IMR-90 (cell line): Measurements from ENCODE around the gene ADCY1.

Experiments used
- BHLHE40 ChIP-seq: fragments of 150-350 bp; IDR thresholded peaks from 2 replicates; pipeline ENCODE4 v1.6.1; 2016; ENCODE audit warnings: mild to moderate bottlenecking, low read depth, low read length
- CEBPB ChIP-seq: IDR thresholded peaks from 2 replicates; pipeline ENCODE4 v1.6.1; 2012; ENCODE audit warnings: low read depth, low read length, improper control_type of control experiment
- CTCF ChIP-seq: conservative IDR thresholded peaks from 2 replicates; pipeline ENCODE4 v1.5.1; 2012; ENCODE audit warnings: mild to moderate bottlenecking, low read depth, low read length, improper control_type of control experiment
- ELK1 ChIP-seq: fragments of 150-350 bp; IDR thresholded peaks from 2 replicates; pipeline ENCODE4 v1.6.1; 2016; ENCODE audit warnings: low read depth, mild to moderate bottlenecking, low read length, moderate library complexity, borderline replicate concordance
- FOS ChIP-seq: fragments of 150-350 bp; IDR thresholded peaks from 2 replicates; pipeline ENCODE4 v1.6.1; 2016; ENCODE audit warnings: low read depth, low read length
- MAZ ChIP-seq: IDR thresholded peaks from 2 replicates; pipeline ENCODE4 v1.6.1; 2012; ENCODE audit warnings: low read depth, mild to moderate bottlenecking, low read length, improper control_type of control experiment, moderate library complexity, borderline replicate concordance
- MXI1 ChIP-seq: IDR thresholded peaks from 2 replicates; pipeline ENCODE4 v1.6.1; 2012; ENCODE audit warnings: low read depth, mild to moderate bottlenecking, low read length, moderate library complexity, borderline replicate concordance
- NFE2L2 ChIP-seq: fragments of 150-350 bp; IDR thresholded peaks from 2 replicates; pipeline ENCODE4 v1.6.1; 2016; ENCODE audit warnings: low read depth, mild to moderate bottlenecking, low read length
- POLR2A ChIP-seq: IDR thresholded peaks from 2 replicates; pipeline ENCODE4 v1.6.1; 2012; ENCODE audit warnings: mild to moderate bottlenecking, low read depth, low read length
- RAD21 ChIP-seq: IDR thresholded peaks from 2 replicates; pipeline ENCODE4 v1.6.1; 2012; ENCODE audit warnings: low read length, improper control_type of control experiment
- RCOR1 ChIP-seq: IDR thresholded peaks from 2 replicates; pipeline ENCODE4 v1.6.1; 2012; ENCODE audit warnings: mild to moderate bottlenecking, low read length, improper control_type of control experiment; ENCODE audit not compliant: insufficient replicate concordance
- RFX5 ChIP-seq: IDR thresholded peaks from 2 replicates; pipeline ENCODE4 v1.8.0; 2012; ENCODE audit warnings: low read depth, mild to moderate bottlenecking, low read length, moderate library complexity
- SMC3 ChIP-seq: fragments of 150-350 bp; IDR thresholded peaks from 2 replicates; pipeline ENCODE4 v1.6.1; 2016; ENCODE audit warnings: low read depth, mild to moderate bottlenecking, antibody characterized with exemption, low read length, moderate library complexity
- USF2 ChIP-seq: fragments of 150-350 bp; IDR thresholded peaks from 2 replicates; pipeline ENCODE4 v1.6.1; 2017; ENCODE audit warnings: mild to moderate bottlenecking, antibody characterized with exemption, low read length, low read depth

- TF ChIP-seq CTCF (no peak), RFX5 (no peak), RCOR1 (no peak), POLR2A (no peak), USF2 (no peak), MAZ (no peak), RAD21 (no peak), FOS (no peak), SMC3 (no peak), BHLHE40 (no peak), NFE2L2 (no peak), CEBPB (no peak), ELK1 (no peak), MXI1 (no peak)
Observed at GRCh38 chr7:45566386-45566785, 7.8 kb upstream of the ADCY1 start.
